HG03571 (cell line): Measurements from ENCODE around the gene CASKIN1.

ENCODE experiments used
- ATAC-seq: cut with Tn5 transposase; IDR thresholded peaks from one replicate; pipeline ENCODE4 v1.9.1; 2021; ENCODE audit not compliant: unreplicated experiment

The CASKIN1 gene

DNA sequence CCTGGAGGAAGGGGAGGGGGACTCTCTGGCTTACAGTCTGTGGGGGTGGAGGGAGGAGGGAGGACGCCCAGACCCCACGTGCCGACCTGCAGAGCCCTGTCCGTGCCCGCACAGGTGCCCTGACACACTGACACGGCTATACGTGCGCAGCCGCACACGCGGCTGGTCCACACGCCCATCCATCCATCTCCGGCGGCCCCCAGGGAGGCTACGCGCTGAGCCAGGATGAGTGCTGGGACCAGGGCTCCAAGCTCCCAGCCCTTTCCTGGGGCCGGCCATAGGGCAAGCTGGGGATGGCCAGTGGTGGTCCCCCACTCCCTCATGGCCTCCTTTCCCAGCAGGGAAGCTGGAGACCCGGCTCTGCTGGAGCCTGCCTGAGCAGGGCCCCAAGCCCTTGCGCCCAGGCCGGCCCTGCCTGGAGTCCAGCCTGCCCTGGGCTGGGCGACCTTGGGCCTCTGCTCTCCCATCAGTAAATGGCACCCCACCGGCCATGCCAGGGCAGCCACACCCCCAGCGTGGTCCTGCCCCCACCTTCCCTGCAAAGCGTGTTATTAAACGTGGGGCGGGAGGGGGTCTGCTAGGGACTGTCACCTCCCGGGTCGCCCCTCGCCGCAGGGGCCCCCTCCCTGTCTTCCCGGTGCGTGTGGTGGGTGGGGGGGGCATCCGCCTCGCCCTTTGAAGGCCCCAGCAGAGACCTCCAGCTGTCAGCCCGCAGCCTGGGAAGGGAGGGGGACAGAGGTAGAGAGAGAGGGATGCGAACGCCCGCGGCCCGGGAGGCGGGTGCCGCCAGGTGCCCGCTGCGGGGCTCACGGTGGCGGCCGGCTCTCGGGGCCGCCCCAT, 863 bp downstream of the CASKIN1 start:
- ATAC-seq, result no peak

- ATAC-seq, result no peak
These were observed 1.5 kb downstream of the CASKIN1 start for GRCh38 chr16:2194852-2195321.

DNA sequence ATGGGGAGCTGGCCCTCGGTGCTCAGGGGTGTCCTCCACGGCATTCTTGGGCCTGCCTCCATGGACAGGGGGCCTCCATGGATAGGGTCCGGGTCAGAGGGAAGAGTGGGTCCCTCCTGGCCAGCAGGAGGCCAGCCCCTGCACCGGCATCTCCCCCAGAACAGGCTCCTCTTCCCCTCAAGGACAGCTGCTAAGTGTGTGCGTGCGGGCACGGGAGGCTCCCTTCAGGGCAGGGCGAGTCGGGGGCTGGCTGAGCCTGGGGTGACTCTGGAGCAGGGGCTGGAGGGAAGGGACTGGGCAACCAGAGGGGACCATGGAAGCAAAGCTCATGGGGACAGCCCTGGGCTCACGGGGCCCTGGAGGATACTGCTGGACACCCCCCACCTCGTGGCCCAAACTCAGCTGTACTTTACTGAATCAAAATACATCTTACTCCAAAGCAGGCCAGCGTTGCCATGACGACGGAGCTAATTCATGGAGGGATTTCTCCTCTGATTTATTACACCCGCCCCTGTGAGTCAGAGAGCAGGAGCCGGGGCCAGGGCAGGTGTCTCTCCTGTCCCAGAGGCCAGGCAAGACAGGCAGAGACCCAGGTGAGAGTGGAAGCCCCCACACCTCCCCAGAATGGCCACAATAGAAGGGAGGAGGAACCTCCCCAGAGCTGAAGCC, 2.1 kb downstream of the CASKIN1 start:
- ATAC-seq, result no peak

DNA sequence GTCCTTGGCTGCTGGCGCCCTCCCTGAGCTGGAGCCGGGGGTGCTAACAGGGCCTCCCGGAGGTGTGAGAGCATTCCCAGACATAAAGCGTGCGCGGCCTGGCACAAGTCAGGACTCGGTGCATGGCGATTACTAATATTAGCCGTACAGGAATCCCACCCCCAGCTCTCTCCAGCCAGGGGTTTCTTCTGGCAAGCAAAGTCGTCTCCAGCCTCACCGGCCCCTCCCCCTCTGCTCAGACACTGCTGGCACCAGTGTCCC, 5.0 kb downstream of the CASKIN1 start:
- no peak for ATAC-seq

DNA sequence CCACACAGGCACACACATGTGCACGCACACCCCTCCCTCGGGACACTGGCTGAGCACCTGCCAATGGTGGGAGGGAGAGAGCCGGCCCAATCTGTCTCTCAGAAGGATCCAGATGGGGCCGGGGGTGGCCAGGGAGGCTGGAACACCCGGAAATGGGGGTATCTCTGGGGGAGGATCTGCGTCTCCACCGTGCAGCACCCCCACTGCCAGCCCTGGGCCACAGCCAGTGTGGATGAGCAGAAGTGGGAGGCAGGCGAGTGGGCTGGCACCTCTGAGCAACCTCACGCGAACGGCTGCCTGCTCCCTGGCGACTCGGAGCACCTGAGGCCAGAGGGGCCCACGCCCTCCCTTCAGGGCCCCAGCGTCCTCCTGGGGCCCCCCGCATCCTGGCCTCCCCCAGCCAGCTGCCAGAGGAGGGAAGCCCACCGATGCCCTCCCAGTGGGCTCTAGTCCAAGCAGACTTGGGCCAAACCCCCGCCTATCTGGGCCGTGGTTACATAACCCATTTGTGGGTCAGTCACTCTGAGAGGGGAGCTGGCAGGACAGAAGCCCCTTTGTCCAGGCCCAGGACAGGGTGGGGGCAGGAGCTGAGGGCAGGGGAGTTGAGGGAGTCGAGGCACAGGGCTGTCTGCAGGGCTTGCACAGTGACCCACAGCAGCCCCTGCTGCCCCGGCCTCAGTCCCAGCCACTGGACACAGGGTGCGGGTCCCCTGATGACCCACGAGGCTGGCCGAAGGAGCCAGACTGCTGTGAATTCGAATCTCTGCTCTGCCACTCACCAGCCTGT, 5.6 kb downstream of the CASKIN1 start:
- ATAC-seq, result no peak

- no peak for ATAC-seq
These were observed 6.3 kb downstream of the CASKIN1 start for GRCh38 chr16:2190002-2190658.

DNA sequence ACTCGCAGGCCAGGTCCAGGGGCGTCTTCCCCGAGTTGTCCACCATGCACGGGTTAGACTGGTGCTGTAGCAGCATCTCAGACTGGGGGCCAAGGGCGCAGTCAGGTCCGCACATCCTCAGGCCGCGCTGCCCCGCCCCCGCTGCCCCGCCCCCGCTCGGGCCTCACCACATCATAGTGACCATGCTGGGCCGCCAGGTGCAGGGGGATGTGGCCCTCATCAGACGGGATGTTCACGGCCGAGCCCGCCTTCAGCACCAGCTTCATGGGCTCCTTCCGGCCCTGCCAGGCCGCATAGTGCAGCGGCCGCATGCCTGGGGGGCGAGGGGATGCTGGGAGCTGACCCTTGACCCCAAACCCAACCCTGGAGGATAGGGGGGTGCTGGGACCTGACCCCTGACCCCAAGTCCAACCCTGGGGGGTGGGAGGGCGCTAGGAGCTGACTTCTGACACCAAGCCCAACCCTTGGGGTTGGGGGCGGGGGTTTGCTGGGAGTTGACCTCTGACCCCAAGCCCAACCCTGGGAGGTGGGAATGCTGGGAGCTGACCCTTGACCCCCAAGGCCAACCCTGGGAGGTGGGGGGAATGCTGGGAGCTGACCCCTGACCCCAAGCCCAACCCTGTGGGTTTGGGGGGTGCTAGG, 7.0 kb downstream of the CASKIN1 start:
- ATAC-seq, result no peak

- no peak for ATAC-seq
These were observed 8.0 kb downstream of the CASKIN1 start for GRCh38 chr16:2188395-2188794.

- ATAC-seq, result no peak
These were observed 9.2 kb downstream of the CASKIN1 start for GRCh38 chr16:2187212-2187611.

GRCh38 chr16:2186505-2186904, 9.9 kb downstream of the CASKIN1 start:
- ATAC-seq, result no peak

- ATAC-seq, result no peak
These were observed 10.3 kb downstream of the CASKIN1 start for GRCh38 chr16:2186064-2186463.

GRCh38 chr16:2184962-2185361, 11.4 kb downstream of the CASKIN1 start:
- no peak for ATAC-seq

DNA sequence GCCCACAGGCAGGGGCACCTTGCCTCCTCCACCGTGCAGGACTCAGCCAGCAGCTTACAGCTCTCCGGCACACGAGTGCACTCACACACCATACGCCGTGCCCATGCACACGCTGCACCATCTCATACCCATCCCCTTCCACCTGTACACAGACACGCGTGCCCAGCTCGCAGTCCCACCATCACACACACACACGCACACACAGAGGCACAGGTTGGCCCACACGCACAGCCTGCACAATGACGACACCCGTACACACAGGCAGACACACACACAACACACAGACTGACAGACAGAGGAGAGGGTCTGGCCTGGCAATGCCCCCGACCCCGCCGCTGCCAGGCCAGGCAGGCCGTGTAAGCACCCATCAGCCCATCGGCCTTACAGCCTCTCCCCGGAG, 12.1 kb downstream of the CASKIN1 start:
- no peak for ATAC-seq

DNA sequence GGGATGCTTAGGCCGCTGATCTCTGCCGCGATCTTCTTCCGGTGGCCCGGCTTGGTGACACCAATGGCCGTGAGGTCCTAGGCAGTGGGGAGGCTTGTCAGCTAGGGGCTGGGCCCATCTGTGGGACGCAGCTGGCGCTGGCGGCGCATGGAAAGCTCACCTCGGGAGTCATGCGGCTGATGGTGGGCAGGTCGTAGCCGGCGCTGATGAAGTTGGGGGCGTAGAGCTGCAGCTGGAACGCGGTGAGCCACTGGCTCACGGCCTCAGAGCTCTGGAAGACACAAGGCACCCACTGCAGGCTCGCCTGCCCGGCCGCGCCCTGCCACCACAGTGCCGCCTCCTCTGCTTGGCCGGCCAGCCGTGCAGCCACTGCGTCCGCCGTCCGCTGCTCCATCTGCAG, 12.7 kb downstream of the CASKIN1 start:
- no peak for ATAC-seq

DNA sequence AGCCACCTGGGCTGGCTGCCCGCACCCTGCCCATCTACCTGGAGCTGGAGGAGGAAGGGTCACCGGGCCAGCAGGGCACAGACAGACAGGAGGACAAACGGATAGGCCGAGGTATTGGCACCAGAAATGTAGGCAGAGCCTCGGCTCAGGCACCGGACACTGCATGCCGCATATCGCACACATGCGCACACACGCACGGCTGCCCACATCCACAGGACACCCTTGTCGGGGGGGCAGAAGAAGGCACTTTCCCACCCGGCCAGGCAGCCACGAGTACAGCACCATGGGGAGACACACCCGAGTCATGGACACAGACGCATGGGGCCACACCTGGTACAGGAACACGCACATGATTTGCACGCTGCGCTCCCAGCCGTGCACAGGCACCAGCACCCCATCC, 14.5 kb downstream of the CASKIN1 start:
- ATAC-seq, result no peak

DNA sequence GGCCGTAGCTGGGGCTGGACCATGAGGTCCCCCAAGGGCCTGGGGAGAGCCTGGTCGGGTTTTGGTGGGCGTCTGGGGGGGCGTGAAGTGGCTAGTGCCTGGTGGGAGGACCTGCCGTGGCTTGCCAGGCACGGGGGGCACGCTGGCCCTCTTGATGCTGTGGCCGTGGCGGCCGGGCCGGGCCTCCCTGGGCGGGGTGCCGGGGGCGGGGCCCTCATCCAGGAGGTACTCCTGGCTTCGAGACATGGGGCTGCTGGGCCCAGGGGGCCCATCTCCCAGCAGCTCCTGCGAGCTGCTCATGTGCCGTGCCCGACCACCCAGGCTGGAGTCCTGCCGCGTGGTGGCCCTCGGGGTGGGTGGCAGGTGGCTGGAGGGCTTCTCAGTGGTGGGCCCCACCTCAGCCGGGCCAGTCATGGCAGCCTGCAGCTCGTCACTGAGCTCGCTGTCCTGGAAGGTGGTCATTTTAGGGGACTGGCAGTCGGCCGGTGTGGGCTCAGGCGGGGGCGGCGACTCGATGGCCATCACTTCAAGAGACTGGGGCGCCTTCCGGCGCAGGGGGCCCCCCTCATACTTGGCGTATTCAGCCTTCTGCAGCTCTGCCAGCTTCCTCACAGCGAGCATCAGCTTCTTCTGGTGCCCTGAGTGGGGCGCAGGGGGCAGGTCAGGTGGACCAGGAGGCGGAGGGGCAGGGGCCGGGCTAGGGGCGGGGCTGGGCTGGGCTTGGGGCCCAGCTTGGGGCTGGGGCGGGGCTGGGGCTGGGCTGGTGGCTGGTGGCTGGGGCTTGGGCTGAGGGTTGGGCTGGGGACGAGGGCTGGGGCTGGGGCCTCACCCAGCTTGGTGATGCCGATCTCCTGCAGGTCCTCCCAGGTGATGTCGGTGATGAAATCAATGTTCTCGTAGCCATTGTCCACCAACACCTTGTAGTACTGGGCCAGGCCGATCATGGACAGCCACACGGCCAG, 15.2 kb downstream of the CASKIN1 start:
- no peak for ATAC-seq

GRCh38 chr16:2180461-2180860, 15.9 kb downstream of the CASKIN1 start:
- ATAC-seq, result no peak

- no peak for ATAC-seq
These were observed 16.8 kb downstream of the CASKIN1 start for GRCh38 chr16:2179576-2179975.

- no peak for ATAC-seq
These were observed 17.3 kb downstream of the CASKIN1 start for GRCh38 chr16:2179107-2179501.
